Germinal center (tissue), 1 donor: ENCODE results near the gene MEGF11.

Experiments used
- DNase-seq: peaks from one replicate; pipeline ENCODE4 v3.0.0; 2012; ENCODE audit warnings: mixed read lengths, low spot score

The MEGF11 gene

DNA sequence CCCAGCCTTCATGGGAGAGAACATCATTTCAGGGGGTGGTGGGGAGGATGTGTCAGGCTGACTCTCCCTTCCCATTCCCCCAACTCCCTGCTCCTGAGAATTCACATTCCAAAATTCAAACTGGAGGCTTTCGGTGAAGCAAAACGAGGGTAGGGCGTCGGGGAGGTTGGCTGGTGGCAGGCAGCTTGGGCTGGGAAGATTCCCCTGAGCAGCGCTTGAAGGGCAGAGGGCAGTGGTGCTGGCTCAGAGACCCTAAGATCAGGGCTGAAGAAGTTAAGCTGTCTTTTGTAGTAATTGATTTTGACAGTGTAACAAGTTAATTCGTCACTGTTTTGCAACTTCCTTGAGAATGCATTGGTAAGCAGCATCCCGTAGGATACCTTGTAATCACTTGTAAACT lies 196.5 kb downstream of the MEGF11 start:
- DNase-seq: no peak

DNA sequence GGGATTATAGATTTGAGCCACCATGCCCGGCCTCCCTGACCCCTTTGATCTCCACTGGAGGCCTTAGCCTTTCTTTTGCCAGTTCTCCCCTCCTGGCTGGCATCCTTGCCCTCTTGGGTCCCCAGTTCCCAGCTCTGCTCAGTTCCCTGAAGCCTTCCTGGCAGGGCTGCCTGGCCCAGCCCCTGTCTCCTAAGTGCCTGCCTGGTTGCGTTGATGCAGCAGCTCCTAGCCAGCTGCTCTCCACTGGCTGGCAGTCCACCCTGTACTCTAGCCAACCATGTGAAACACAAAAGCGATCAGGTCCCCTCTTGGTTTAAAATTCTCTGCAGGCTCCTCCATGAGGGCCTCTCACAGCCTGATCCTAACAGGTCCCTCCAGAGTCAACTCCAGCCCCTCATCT lies 199.6 kb downstream of the MEGF11 start:
- DNase-seq: no peak

DNA sequence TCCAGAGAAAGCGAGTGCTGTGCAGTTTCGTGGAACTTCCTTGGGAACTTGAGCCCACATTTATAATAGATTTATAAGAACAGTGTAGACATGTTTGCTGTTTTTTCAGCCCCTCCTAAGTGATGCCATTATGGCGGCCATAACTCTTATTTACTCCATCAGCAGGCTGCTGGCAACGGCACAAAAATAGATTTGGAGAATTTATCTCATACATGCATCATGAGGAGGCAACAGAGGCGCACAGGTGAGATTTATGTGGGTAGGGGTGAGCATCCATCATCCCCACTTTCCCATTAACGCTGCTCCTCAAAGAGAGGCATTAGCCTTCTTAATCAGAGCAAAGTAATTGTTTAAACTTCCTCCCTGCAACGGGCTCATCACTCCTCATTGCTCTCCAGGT lies 201.7 kb downstream of the MEGF11 start:
- no peak for DNase-seq

DNA sequence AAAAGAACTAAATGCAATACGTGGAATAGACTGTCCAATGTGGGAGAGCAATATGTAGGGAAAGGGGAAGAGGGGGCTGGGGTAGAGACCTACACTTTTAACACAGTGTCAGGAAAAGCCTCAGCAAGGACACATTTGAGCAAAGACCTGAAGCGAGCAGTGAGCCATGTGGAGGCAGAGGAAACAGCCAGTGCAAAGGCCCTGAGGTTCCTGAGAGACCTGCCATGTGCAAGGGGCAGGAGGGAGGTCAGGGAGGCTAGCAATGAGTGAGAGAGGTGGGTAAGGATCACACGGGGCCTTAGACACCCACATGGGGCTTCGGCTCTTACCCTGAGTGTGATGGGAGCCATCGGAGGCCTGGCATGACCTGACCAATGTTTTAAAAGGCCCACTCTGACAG lies 203.3 kb downstream of the MEGF11 start:
- DNase-seq: no peak

DNA sequence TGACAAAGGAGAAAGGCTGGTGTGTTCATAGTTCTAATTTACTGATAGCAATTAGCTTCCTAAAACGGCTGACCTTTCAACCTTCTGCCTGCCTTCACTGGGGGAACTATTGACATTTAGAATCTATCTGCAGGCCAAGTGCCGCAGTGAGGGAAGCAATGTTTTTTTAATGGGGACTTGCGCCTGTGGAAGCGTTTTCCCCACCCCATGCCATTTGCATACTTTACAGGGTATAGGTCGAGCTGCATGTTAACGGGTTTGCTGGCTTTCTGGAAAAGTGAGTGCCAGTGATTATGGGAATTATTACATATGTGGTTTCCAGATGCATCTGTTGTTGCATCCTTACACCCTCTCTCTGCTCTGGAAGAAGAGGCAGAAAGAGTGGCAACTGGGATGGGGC lies 204.2 kb downstream of the MEGF11 start:
- no peak for DNase-seq

DNA sequence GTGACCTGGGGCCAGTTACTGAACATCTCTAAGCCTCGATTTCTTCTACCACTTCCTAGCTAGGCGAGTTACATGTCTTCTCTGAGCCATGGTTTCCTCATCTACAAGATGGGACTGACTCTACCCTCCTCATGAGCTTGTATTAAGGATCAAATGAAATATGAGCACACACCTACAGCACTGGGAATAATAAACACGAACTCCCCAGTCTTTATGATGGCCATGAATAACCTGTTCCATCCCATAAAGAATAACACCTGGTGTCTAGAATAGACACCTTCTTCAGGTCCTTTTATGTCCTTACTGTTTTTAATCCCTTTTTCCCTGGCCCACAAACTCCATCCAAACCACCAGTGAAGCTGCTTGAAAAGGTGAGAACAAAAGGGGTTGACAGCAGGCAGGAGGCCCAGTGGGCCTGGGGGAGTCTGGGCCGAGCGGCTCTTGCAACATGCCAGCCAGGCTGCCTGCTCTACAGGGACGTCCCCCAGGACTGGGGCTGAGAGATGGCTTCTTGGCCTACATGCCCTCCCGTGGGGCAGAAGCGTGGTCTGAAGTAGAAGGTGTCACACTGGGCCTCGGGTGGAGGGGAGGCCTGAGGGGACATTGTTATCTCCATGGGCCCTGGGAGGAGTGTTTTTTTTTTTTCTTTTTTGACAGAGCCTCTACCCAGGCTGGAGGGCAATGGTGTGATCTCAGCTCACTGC lies 206.1 kb downstream of the MEGF11 start:
- no peak for DNase-seq

DNA sequence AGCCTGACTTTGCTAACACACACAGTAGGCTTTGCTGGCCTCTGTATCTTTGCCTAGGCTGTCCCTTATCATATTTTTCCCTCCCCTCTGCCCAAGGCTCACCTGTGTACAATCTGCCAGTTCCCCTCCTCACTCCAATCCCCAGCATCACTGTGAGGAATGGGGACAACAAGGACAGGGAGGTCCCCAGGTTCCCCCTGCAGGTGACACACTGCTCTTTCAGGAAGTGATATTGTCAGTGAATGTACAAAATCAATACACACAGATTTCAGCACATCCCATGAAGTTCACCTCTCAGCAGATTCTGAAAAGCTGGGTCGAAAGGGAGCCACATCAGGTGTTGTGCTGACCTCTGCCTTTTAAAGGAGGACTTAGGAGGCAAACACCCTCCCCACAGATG lies 206.8 kb downstream of the MEGF11 start:
- DNase-seq: no peak

DNA sequence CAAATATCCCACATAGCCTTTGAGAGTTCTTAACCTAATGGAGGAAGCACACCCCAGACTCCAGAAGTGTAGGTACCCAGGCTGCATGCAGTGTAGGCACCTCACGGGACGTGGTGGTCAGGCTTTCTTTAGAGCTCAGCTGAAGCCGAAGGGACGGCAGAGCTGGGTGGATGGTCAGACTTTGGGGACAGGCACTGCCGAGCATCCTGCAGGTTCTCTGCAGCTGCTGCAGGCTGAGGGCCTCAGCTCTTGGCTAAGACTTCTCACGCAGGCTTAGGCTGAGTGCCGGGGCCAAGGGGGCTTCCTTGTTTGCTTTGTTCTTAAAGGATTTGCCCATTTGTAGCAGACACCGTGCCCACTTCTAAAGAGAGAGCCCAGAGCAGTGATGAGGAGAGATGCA lies 207.2 kb downstream of the MEGF11 start:
- DNase-seq: no peak

DNA sequence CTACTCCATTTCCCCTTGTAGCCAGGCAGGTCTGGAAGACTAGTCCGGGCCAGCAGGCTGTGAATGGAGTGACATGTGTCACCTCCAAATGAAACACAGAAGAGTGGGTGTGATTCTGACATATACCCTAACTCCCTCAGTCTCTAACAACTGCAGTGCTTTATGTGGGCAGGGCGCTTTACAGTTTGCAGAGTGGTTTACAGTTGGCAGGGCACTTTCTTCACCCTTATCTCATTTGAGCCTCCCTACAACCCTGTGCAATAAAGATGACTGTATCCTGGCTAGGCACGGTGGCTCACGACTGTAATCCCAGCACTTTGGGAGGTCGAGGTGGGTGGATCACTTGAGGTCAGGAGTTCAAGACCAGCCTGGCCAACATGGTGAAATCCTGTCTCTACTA lies 208.0 kb downstream of the MEGF11 start:
- DNase-seq: no peak

DNA sequence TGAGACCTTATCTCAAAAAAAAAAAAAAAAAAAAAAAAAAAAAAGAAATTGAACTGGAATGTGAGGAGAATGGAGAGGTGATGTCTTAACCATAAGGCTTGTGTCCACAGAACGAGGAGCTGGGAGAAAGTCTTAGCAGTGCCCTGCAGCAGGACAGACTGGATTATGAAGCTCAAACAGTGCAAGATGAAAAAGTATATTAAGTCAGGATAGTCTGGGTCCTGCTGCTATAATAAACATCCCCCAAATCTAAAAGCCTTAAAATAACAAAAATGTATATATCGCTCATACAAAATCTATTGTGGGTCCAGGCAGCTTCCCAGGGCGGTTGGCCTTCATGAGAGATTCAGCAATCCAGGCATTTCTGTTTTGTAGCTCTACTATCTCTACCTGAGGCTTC lies 208.7 kb downstream of the MEGF11 start:
- DNase-seq: no peak

DNA sequence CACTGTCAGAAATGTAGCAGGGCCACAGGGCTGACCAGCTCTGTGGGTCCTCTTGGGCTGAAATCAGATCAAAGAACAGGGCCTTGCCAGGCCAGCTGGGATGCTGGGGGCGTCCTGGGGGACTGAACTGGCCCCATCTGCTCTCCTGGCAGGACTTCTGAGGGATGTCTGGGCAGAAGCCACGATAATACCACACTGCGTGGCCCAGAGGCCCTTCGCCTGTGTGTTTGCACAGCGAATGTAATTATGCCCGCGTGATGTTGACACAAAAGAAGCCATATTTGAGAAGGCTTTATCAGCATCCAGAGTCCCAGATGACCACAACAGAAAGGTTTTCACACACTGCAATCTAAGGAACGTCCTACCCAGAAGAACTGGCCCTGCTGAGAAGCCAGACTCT lies 210.3 kb downstream of the MEGF11 start:
- no peak for DNase-seq

DNA sequence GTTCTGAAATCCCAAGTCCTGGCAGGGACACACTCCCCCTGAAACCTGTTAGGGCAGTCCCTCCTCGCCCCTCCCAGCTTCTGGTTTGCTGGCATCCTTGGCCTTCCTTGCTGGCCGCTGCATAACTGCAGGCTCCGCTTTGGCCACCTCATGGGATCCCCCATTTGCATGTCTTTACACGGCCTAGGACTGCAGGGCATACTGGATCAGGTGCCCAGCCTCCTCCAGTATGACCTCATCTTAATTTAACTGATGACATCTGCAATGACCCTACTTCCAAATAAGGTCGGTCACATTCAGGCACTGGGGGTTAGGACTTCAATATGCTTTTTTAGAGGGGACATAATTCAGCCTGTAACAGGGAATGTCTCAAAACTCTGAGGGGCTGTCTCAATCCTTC lies 210.9 kb downstream of the MEGF11 start:
- no peak for DNase-seq

DNA sequence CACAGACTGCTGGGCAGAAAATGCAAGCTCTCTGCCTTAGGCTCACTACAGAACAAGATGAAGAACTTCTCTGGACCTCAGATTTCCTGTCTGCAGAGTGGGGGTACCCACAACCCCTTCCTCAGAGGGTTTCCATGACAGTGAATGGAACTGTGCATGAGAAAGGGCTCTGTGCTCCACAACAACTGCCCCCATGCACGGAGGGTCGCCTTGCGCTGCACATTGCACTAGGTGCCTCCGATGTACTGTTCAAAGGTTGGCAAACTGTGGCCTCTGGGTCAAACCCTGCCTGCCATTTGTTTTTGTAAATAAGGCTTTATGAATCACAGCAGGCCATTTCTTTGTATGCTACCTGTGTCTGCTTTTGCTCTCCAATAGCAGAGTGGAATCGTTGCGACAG lies 212.3 kb downstream of the MEGF11 start:
- DNase-seq: no peak

DNA sequence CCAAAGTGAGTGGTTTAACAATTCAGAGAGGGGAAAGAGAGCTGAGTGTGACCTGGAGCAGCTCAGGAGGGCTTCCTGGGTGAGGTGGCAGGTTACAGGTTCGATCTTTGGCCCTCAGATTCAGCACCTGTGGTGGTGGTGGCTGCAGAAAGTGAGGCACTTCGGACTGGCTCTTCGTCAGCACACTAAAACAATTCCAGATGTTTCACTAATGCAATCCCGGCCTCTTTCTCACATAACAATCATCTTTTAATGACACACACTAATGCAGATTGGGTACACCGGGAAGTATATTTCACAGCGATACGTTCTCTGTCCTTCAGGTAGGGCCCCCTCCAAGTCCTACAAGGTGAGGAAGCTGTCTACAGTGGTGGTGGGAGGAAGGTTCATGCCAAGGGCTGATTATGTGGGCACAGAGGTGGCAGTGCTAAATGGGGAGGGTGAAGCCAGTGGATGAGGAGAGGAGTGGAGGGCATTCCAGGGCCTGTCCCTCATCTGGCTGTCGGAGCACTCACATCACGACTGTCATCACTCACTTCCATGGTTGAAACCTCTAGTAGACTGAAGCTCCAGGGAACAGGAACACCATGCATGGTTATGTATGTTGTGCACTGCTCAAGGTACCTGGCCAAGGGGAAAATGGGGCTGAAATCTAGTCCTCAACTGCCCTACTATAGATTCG lies 213.2 kb downstream of the MEGF11 start:
- DNase-seq: no peak

DNA sequence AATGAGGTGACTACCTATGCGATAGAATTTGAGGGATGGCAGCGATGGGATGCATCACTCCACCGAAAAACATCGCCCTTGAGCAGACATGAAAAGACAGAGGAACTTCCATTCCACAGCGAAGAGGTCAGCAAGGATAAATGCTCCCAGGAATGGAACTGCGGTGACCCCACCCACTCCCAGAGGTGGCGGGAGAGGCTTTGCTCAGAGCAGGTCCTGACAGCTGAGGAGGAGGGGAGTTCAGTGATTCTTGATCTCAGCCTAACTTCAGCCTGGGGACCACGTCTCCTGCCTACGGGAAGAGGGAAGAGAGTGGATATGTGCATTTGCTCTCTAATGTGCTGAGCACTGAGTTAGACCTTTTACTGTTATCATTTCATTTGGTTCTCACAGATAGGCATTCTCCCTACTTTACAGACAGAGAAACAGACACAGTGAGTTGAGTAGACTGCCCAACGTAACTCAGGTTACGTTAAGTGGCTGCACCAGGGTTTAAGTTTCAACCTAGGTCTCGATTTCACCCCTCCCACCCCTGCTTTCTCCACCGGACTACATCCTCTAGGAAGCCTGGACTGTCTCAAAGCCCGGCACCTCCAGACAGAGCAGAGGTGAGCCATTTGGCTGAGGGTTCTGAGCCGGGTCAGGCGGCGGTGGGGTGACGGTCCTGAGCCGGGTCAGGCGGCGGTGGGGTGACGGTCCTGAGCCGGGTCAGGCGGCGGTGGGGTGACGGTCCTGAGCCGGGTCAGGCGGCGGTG lies 214.3 kb downstream of the MEGF11 start:
- DNase-seq: no peak

DNA sequence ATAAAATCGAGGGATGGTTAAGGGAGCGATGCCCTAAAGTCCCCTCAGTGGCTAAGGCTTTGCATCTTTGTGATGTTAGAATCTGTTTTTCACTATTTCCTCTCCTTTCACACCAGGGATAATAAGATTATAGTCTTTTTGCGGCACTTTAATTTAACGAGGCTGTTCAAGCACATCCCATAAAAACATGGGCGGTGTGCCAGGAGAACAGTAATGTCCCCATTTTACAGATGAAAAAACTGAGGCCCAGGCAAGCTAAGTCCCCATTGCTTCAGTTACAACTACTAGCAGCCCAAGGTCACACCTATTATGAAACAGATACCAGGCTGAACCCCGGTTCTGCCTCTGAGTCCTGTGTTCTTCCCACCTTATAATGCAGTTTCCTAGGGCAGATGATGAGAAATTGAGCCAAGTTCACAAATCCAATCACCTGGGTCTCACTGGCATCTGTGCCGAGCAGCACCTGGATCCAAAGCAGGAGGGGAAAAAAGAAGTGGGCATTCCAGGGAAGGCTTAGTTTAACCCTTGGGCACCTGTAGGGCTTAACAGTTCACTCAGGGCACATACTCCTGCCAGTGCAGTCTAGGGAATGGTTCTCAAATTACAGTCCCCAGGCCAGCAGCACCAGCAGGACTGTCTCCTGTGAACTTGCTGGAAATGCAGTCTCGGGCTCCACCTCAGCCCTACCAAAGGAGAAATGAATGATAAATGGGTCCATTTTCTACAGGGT lies 215.0 kb downstream of the MEGF11 start:
- DNase-seq: no peak

DNA sequence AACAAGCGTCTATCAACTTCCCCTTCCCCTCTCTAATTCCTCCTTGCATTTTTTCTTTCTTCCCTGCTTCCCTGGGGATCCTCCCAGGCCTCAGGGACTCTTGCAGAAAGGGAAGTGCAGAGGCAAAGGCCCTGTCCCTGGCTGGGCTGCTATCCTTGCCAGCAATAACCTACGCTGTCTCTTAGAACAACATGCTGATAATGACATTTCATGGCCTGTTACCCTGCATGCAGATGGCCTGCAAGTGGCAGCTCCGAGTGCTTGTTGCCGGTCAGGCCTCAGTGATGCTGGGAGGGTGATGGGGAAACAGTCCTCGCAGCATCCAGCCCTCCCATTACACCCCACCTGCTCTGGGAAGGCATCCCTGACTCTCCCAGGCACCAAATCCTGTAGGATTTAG lies 216.7 kb downstream of the MEGF11 start:
- no peak for DNase-seq

DNA sequence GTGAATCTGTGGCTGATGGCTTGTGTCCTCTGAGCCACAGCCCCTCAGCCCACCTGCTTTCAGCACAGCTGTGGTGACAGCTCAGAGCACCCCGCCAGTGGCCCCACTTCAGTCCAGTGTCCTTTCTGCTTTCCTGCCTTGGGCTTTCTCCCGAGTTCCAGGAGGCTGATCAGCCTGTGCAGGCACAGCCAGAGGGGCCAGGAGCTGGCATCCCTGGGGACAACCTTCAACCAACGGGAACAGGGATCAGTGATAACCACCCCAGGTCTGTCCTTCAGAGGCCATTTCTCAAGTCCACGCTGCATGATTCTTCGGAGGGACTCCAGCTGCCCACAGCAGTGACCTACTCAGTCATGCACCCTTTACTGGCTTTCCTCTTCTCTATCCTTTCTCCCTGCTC lies 217.6 kb downstream of the MEGF11 start:
- no peak for DNase-seq

DNA sequence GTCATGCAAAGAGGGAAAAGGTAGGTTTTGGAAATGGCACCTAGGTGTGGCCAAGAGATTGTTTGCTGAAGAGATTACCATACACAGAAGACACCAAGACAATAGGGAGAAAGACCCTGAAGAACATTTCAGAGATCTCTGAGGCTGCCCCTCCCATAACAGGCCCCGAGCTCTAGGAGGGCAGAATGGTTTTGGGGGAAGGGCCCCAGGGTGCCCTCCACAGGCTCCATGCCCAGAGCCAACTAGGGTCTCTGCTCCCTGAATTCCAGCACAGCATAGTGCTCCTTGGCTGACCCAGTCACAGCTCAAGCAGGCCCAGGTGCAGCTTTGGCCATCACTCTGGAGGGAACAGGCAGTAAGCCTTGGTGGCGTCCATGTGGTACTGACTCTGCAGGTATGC lies 220.4 kb downstream of the MEGF11 start:
- no peak for DNase-seq

DNA sequence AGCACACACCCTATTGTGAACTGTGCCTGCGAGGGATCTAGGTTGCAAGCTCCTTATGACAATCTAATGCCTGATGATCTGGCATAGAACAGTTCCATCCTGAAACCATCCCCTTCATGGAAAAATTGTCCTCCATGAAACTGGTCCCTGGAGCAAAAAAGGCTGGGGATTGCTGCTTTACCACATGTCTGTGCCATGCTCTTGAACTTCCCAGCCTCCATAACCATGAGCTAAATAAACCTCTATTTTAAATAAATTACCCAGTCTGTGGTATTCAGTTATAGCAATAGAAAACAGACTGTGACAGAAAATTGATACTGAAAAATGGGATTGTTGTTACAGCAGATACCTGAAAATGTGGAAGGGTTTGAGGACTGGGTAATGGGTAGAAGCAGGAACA lies 221.5 kb downstream of the MEGF11 start:
- DNase-seq: no peak

DNA sequence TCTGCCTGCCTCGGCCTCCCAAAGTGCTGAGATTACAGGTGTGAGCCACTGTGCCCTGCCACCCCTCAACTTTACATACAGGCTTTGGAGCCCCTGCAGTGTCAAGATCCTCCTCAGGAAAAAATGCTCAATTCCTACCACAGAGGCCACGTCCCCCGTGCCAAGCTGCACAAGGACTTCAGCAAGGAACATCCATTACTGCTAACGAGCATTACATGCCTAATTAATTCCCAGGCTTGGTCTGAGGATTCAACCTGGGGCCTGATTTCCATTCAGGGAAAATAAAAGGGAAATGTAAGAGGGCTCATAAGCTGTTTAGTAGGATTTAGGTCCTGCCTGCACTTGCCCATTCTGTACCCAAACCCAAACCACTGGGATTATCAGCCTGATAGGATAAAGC lies 222.9 kb downstream of the MEGF11 start:
- DNase-seq: no peak

DNA sequence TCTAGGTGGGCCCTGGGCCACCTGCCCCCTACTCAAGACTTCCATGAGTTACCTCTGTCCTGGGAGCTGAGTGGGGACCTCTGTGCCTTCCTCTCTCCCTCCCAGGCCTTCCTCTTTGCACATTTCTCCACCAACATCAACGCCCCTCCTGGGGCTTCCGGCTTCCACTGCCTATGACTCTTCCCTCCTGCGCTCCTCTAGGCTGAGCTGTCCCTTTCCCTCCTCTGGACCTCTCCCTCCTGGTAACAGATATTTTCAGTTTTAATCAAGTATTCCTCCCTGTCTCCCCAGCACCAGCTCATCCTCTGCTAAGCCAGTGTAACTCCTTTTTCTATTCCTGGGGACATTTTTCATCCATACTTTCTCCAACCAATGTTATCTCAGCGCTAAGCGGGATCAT lies 223.9 kb downstream of the MEGF11 start:
- no peak for DNase-seq
